NCI-H146 treated with DMSO at 0.1 percent for 48 hours (cell line): ENCODE results near the gene AUTS2.

Experiments
- DNase-seq: peaks from one replicate; lab custom pipeline; 2025; ENCODE audit not compliant: unreplicated experiment; lab: John Stamatoyannopoulos, UW

AUTS2 gene

GRCh38 chr7:70047384-70047783 is 449.1 kb downstream of the AUTS2 start:
- DNase-seq = no peak

- DNase-seq = no peak
These were observed 449.7 kb downstream of the AUTS2 start for GRCh38 chr7:70047891-70048448.

- no peak for DNase-seq
These were observed 453.5 kb downstream of the AUTS2 start for GRCh38 chr7:70051726-70052125.

- no peak for DNase-seq
These were observed 454.4 kb downstream of the AUTS2 start for GRCh38 chr7:70052691-70053090.

- no peak for DNase-seq
These were observed 455.1 kb downstream of the AUTS2 start for GRCh38 chr7:70053421-70053820.

GRCh38 chr7:70053989-70054388 is 455.7 kb downstream of the AUTS2 start:
- DNase-seq = no peak

GRCh38 chr7:70056363-70056762 is 458.1 kb downstream of the AUTS2 start:
- no peak for DNase-seq

GRCh38 chr7:70060298-70061068 is 462.2 kb downstream of the AUTS2 start:
- DNase-seq = no peak

- DNase-seq = no peak
These were observed 465.1 kb downstream of the AUTS2 start for GRCh38 chr7:70063371-70063770.

- DNase-seq = no peak
These were observed 465.7 kb downstream of the AUTS2 start for GRCh38 chr7:70063927-70064326.

- no peak for DNase-seq
These were observed 468.6 kb downstream of the AUTS2 start for GRCh38 chr7:70066844-70067243.

- DNase-seq = no peak
These were observed 470.3 kb downstream of the AUTS2 start for GRCh38 chr7:70068531-70068930.

- no peak for DNase-seq
These were observed 471.7 kb downstream of the AUTS2 start for GRCh38 chr7:70069977-70070376.

- peak; percentile 74 for DNase-seq
These were observed 473.5 kb downstream of the AUTS2 start for GRCh38 chr7:70071766-70072165.

- DNase-seq = peak; percentile 40
These were observed 473.9 kb downstream of the AUTS2 start for GRCh38 chr7:70072220-70072619.

GRCh38 chr7:70076325-70076724 is 478.1 kb downstream of the AUTS2 start:
- no peak for DNase-seq

- no peak for DNase-seq
These were observed 483.9 kb downstream of the AUTS2 start for GRCh38 chr7:70082099-70082611.

GRCh38 chr7:70091362-70091761 is 493.1 kb downstream of the AUTS2 start:
- DNase-seq = no peak

GRCh38 chr7:70092314-70093204 is 494.3 kb downstream of the AUTS2 start:
- no peak for DNase-seq

- peak; percentile 18 for DNase-seq
These were observed 495.1 kb downstream of the AUTS2 start for GRCh38 chr7:70093205-70093904.

- DNase-seq = no peak
These were observed 496.6 kb downstream of the AUTS2 start for GRCh38 chr7:70094831-70095230.
